Omental fat pad (tissue), 4 donors: Measurements from ENCODE around the gene CTBP1. TPM values are rescaled to one million over a fixed set of nuclear protein-coding genes. Genes with fewer than 3 reads are reported as not detected.

Experiments used
- ATAC-seq: fragments of 150-250 bp; one replicate; pipeline ENCODE4 v1.9.1; 2016; ENCODE audit warnings: mild to moderate bottlenecking, moderate library complexity; ENCODE audit not compliant: low FRiP score
- DNase-seq: peaks from one replicate; pipeline ENCODE4 v3.0.0-alpha.2; 2019; ENCODE audit warnings: low spot score
- CTCF ChIP-seq, 3 donors: fragments of 450-650 bp; IDR thresholded peaks; one replicate each; pipeline ENCODE4 v1.5.1; 2016 to 2017; ENCODE audit warnings: antibody characterized with exemption in 3 of 3, mild to moderate bottlenecking in 3 of 3, moderate library complexity in 2 of 3
- total RNA-seq, 4 donors: library from RNA; depleted of rRNA; stranded (reverse); fragments of >200 nt; gene quantifications; one replicate each; pipeline ENCODE4 v1.1.0, GENCODE V29; 2016

Gene CTBP1
- total RNA-seq, 4 donors from 2014 or later, result 102 to 137 (median 132) TPM

- ATAC-seq (no peak), DNase-seq (peak; percentile 14)
Measured at GRCh38 chr4:1204286-1204827, 44.6 kb downstream of the CTBP1 start.

GRCh38 chr4:1203026-1203616 is 45.8 kb downstream of the CTBP1 start:
- peak; percentile 19 for DNase-seq
- TF ChIP-seq CTCF (IDR thresholded peaks at IDR 0.05), result no peak
- no peak for ATAC-seq

More at GRCh38 chr4:1204286-1204827, 44.6 kb downstream of the CTBP1 start:
- TF ChIP-seq CTCF (IDR thresholded peaks at IDR 0.05), result no peak

GRCh38 chr4:1202526-1203011 is 46.4 kb downstream of the CTBP1 start:
- no peak for TF ChIP-seq CTCF (IDR thresholded peaks at IDR 0.05)
- DNase-seq (no peak), ATAC-seq (no peak)

- TF ChIP-seq CTCF (IDR thresholded peaks at IDR 0.05), result no peak
- ATAC-seq (peak; percentile 53), DNase-seq (peak; percentile 50)
Measured at GRCh38 chr4:1201851-1202525, 46.9 kb downstream of the CTBP1 start.

GRCh38 chr4:1200425-1201035 is 48.4 kb downstream of the CTBP1 start:
- DNase-seq (peak; percentile 22), ATAC-seq (peak; percentile 3)
- no peak for TF ChIP-seq CTCF (IDR thresholded peaks at IDR 0.05)

GRCh38 chr4:1199556-1200331 is 49.2 kb downstream of the CTBP1 start:
- DNase-seq (peak; percentile 17), ATAC-seq (no peak)
- no peak for TF ChIP-seq CTCF (IDR thresholded peaks at IDR 0.05)
